Body of pancreas (tissue), 4 donors: ENCODE data around the gene PIGM.

Experiments
- CTCF ChIP-seq, 7 experiments: fragments of 450-650 bp in 4 of 7; fragments of 200-600 bp in 3 of 7; sonication (generic) in 3 of 7; IDR thresholded peaks; one replicate each; pipeline ENCODE4 v1.5.1; 2016 to 2019; ENCODE audit warnings: antibody characterized with exemption in 7 of 7
- POLR2A ChIP-seq, 3 donors: fragments of 450-650 bp; IDR thresholded peaks; one replicate each; pipeline ENCODE4 v1.6.1; 2016; ENCODE audit warnings: antibody characterized with exemption in 3 of 3, mild to moderate bottlenecking in 2 of 3

- TF ChIP-seq CTCF (IDR thresholded peaks at IDR 0.05) (no peak), POLR2A (IDR thresholded peaks at IDR 0.05) (peak in 2 of 3 donors; percentile 19 to 23)
Observed at GRCh38 chr1:160070243-160071163, 38.7 kb upstream of the PIGM start.
